ENCODE results near the gene ZNF81. TPM values are rescaled to one million over a fixed set of nuclear protein-coding genes. Genes with fewer than 3 reads are reported as not detected.
"Not testable (repeated sequence)": the region's sequence is repeated elsewhere in the genome, so short reads cannot be mapped to it uniquely, and the experiment has no call there.

Gene ZNF81
- total RNA-seq, 1 donor from 2014 or later, result 10.1 TPM

GRCh38 chrX:47960406-47960805, 123.7 kb downstream of the ZNF81 start:
- peaks cover 12% of the 10 kb centered on the region for H3K9me3 Mint-ChIP-seq
- no peak overlapping the region for H3K4me3 Mint-ChIP-seq
- no peaks in the 10 kb centered on the region for H3K27me3 Mint-ChIP-seq (ENCODE audit: low read depth)
- TF ChIP-seq CTCF (conservative IDR thresholded peaks at IDR 0.05), result no peak
- H3K4me1 Mint-ChIP-seq, result peaks cover 22% of the 10 kb centered on the region
- no peak overlapping the region for H3K27ac Mint-ChIP-seq (ENCODE audit: unreplicated experiment)
- DNase-seq (ENCODE audit: low read depth, low spot score), result no peak
- H3K36me3 Mint-ChIP-seq (ENCODE audit: low read depth), result peaks cover 16% of the 10 kb centered on the region

GRCh38 chrX:47961830-47962229, 125.1 kb downstream of the ZNF81 start:
- peak overlapping the region; percentile 90 for H3K27ac Mint-ChIP-seq (ENCODE audit: unreplicated experiment)
- H3K4me3 Mint-ChIP-seq, result peak overlapping the region; percentile 65
- not testable (repeated sequence) for H3K27me3 Mint-ChIP-seq (ENCODE audit: low read depth); DNase-seq (ENCODE audit: low read depth, low spot score)
- peaks cover 12% of the 10 kb centered on the region for H3K9me3 Mint-ChIP-seq
- peaks cover 22% of the 10 kb centered on the region for H3K4me1 Mint-ChIP-seq
- peaks cover 16% of the 10 kb centered on the region for H3K36me3 Mint-ChIP-seq (ENCODE audit: low read depth)

GRCh38 chrX:47965526-47965925, 128.8 kb downstream of the ZNF81 start:
- H3K36me3 Mint-ChIP-seq (ENCODE audit: low read depth), result peaks cover 36% of the 10 kb centered on the region

More at GRCh38 chrX:47965526-47965925, 128.8 kb downstream of the ZNF81 start:
- Mint-ChIP-seq H3K4me1 (peaks cover 18% of the 10 kb centered on the region), H3K9me3 (peaks cover 29% of the 10 kb centered on the region)
- H3K27me3 Mint-ChIP-seq (ENCODE audit: low read depth); H3K27ac Mint-ChIP-seq (ENCODE audit: unreplicated experiment); H3K4me3 Mint-ChIP-seq; DNase-seq (ENCODE audit: low read depth, low spot score): not testable (repeated sequence)

Other genes starting within 250 kb of the ZNF81 start
- gene SYN1, start 217.0 kb upstream of the ZNF81 start, total RNA-seq, result 4.5 and 4.9 TPM in 2 replicates
- 1.6 and 1.7 TPM in 2 replicates for gene CFP, start 207.0 kb upstream of the ZNF81 start, total RNA-seq
- gene ELK1, start 186.3 kb upstream of the ZNF81 start, total RNA-seq, result 24.6 and 27.4 TPM in 2 replicates
- 93.7 and 95.7 TPM in 2 replicates for gene UXT, start 177.7 kb upstream of the ZNF81 start, total RNA-seq
- 7.0 and 7.2 TPM in 2 replicates for gene ZNF182, start 167.1 kb downstream of the ZNF81 start, total RNA-seq
- not detected in 2 replicates for gene SPACA5, start 170.1 kb downstream of the ZNF81 start, total RNA-seq
- 1.7 and 2.1 TPM in 2 replicates for gene ZNF630, start 234.7 kb downstream of the ZNF81 start, total RNA-seq

Measured in neural crest cell (in vitro differentiated cells).